Measurements from ENCODE around the gene PCSK6. TPM values are rescaled to one million over a fixed set of nuclear protein-coding genes. Genes with fewer than 3 reads are reported as not detected.
A peak's percentile ranks its signal among the peaks of the same experiment; 100 is the strongest.

The PCSK6 gene
- polyA plus RNA-seq, 3 donors: 0.05 to 0.10 TPM; not detected in 1

GRCh38 chr15:101498717-101499480 is 9.4 kb upstream of the PCSK6 start:
- Mint-ChIP-seq H3K9me3 (peaks cover 0 to 3% (median 0%) of the 10 kb centered on the region in 7 donors), H3K4me3 (no peak overlapping the region), H3K36me3 (no peaks in the 10 kb centered on the region), H3K4me1 (peaks cover 25% of the 10 kb centered on the region), H3K27ac (peak overlapping the region in 2 of 7 donors; percentile 17 to 62), H3K27me3 (ENCODE audit: low read depth in 3 of 3) (peaks cover 55 to 68% (median 67%) of the 10 kb centered on the region in 3 donors)
- DNase-seq: no peak
- intact Hi-C loops (cut with micrococcal nuclease): no loop called here
- H3K4me3 ChIP-seq (replicated peaks in 1 of 3; ENCODE audit: low read depth in 2 of 3, low read length in 3 of 3): no peak overlapping the region
- no peaks in the 10 kb centered on the region for H3K9me3 ChIP-seq (replicated peaks in 1 of 2; ENCODE audit: control insufficient read depth in 1 of 2, insufficient read depth in 1 of 2, low read length in 2 of 2)
- TF ChIP-seq CTCF (IDR thresholded peaks at IDR 0.05): no peak
- WGBS (ENCODE audit: insufficient coverage): 79% methylated on average over 13 of the region's 14 CpGs
- H3K4me2 ChIP-seq (replicated peaks; ENCODE audit: extremely low read depth, low read length, poor library complexity, severe bottlenecking): no peak overlapping the region
- no peaks in the 10 kb centered on the region for H3K36me3 ChIP-seq (replicated peaks in 1 of 2; ENCODE audit: control insufficient read depth in 1 of 2, insufficient read depth in 2 of 2, low read length in 2 of 2)
- H3K79me2 ChIP-seq (ENCODE audit: insufficient read depth, low read length): no peaks in the 10 kb centered on the region
- peaks cover 17 to 19% of the 10 kb centered on the region in 2 donors for H3K4me1 ChIP-seq (ENCODE audit: control insufficient read depth in 1 of 2, insufficient read depth in 2 of 2, low read length in 2 of 2)
- H4K20me1 ChIP-seq (ENCODE audit: insufficient read depth, low read length): no peaks in the 10 kb centered on the region
- no peak overlapping the region for H3K27ac ChIP-seq (ENCODE audit: low read depth in 1 of 2, low read length in 2 of 2)
- H2AFZ ChIP-seq (ENCODE audit: insufficient read depth, low read depth, low read length, poor library complexity, severe bottlenecking): no peak overlapping the region
- H3K27me3 ChIP-seq (ENCODE audit: control insufficient read depth in 2 of 2, insufficient read depth in 2 of 2, low read length in 2 of 2): peaks cover 0 to 46% of the 10 kb centered on the region in 2 donors
- no peak overlapping the region for H3K9ac ChIP-seq (ENCODE audit: insufficient read depth, low read length, poor library complexity, severe bottlenecking)

- peaks cover 0 to 46% of the 10 kb centered on the region in 2 donors for H3K27me3 ChIP-seq (ENCODE audit: control insufficient read depth in 2 of 2, insufficient read depth in 2 of 2, low read length in 2 of 2)
- no peaks in the 10 kb centered on the region for H3K36me3 Mint-ChIP-seq
- no peak for DNase-seq
- peak overlapping the region in 3 of 7 donors; percentile 25 to 62 (median 46) for H3K27ac Mint-ChIP-seq
- H3K9me3 Mint-ChIP-seq: peaks cover 0 to 3% (median 0%) of the 10 kb centered on the region in 7 donors
- no peaks in the 10 kb centered on the region for H4K20me1 ChIP-seq (ENCODE audit: insufficient read depth, low read length)
- no peak overlapping the region for H3K4me3 Mint-ChIP-seq
- no peaks in the 10 kb centered on the region for H3K79me2 ChIP-seq (ENCODE audit: insufficient read depth, low read length)
- TF ChIP-seq CTCF (IDR thresholded peaks at IDR 0.05): no peak
- intact Hi-C loops (cut with micrococcal nuclease): no loop called here
- 93% methylated on average over 2 of the region's 9 CpGs for WGBS (ENCODE audit: insufficient coverage)
- H3K27me3 Mint-ChIP-seq (ENCODE audit: low read depth in 3 of 3): peaks cover 57 to 72% (median 67%) of the 10 kb centered on the region in 3 donors
- H2AFZ ChIP-seq (ENCODE audit: insufficient read depth, low read depth, low read length, poor library complexity, severe bottlenecking): no peak overlapping the region
- H3K4me2 ChIP-seq (replicated peaks; ENCODE audit: extremely low read depth, low read length, poor library complexity, severe bottlenecking): no peak overlapping the region
- no peak overlapping the region for H3K9ac ChIP-seq (ENCODE audit: insufficient read depth, low read length, poor library complexity, severe bottlenecking)
- H3K4me1 ChIP-seq (ENCODE audit: control insufficient read depth in 1 of 2, insufficient read depth in 2 of 2, low read length in 2 of 2): peaks cover 17 to 19% of the 10 kb centered on the region in 2 donors
- no peaks in the 10 kb centered on the region for H3K9me3 ChIP-seq (replicated peaks in 1 of 2; ENCODE audit: control insufficient read depth in 1 of 2, insufficient read depth in 1 of 2, low read length in 2 of 2)
- no peak overlapping the region for H3K4me3 ChIP-seq (replicated peaks in 1 of 3; ENCODE audit: low read depth in 2 of 3, low read length in 3 of 3)
- no peaks in the 10 kb centered on the region for H3K36me3 ChIP-seq (replicated peaks in 1 of 2; ENCODE audit: control insufficient read depth in 1 of 2, insufficient read depth in 2 of 2, low read length in 2 of 2)
- H3K4me1 Mint-ChIP-seq: peaks cover 25% of the 10 kb centered on the region
- H3K27ac ChIP-seq (ENCODE audit: low read depth in 1 of 2, low read length in 2 of 2): no peak overlapping the region
These were observed 8.7 kb upstream of the PCSK6 start for GRCh38 chr15:101498076-101498716.

Measured in CD14-positive monocyte (primary cell).